Neuronal stem cell (in vitro differentiated cells): ENCODE data around the gene ZNF747.

Experiments used
- DNase-seq: peaks from one replicate; pipeline ENCODE4 v3.0.0-alpha.2; 2013; ENCODE audit warnings: low spot score
- H2AFZ ChIP-seq: one replicate; pipeline ENCODE4 v1.6.1; 2013; ENCODE audit warnings: mild to moderate bottlenecking, low read length, inconsistent platforms
- H2AK5ac ChIP-seq: 2 replicates; pipeline ENCODE4 v1.6.1; 2013; ENCODE audit warnings: low read depth, mild to moderate bottlenecking, inconsistent platforms, low read length, moderate library complexity, mixed read lengths
- H2BK120ac ChIP-seq: 2 replicates; pipeline ENCODE4 v1.6.1; 2013; ENCODE audit warnings: low read depth, mild to moderate bottlenecking, inconsistent platforms, low read length, moderate library complexity, mixed read lengths
- H2BK12ac ChIP-seq: one replicate; pipeline ENCODE4 v1.6.1; 2013; ENCODE audit warnings: low read length, inconsistent platforms
- H2BK15ac ChIP-seq: 2 replicates; pipeline ENCODE4 v1.6.1; 2013; ENCODE audit warnings: mild to moderate bottlenecking, low read length, inconsistent platforms, mixed read lengths
- H2BK5ac ChIP-seq: one replicate; pipeline ENCODE4 v1.6.1; 2013; ENCODE audit warnings: inconsistent platforms, mild to moderate bottlenecking, low read length, moderate library complexity
- H3K14ac ChIP-seq: one replicate; pipeline ENCODE4 v1.6.1; 2013; ENCODE audit warnings: low read length, inconsistent platforms
- H3K18ac ChIP-seq: 2 replicates; pipeline ENCODE4 v1.6.1; 2013; ENCODE audit warnings: low read length, inconsistent platforms
- H3K23ac ChIP-seq: 2 replicates; pipeline ENCODE4 v1.6.1; 2013; ENCODE audit warnings: low read depth, mild to moderate bottlenecking, mixed read lengths, low read length, inconsistent platforms; ENCODE audit not compliant: poor library complexity
- H3K27ac ChIP-seq: replicated peaks from 3 replicates; pipeline ENCODE4 v1.5.1; 2013; ENCODE audit warnings: low read length, inconsistent platforms
- H3K27me3 ChIP-seq, 3 experiments: 2 replicates each; pipeline ENCODE4 v1.6.1; 2013; ENCODE audit warnings: low read length in 3 of 3, mild to moderate bottlenecking in 2 of 3, inconsistent platforms in 1 of 3, low read depth in 1 of 3, mixed read lengths in 1 of 3, moderate library complexity in 1 of 3; ENCODE audit not compliant: control insufficient read depth in 3 of 3, insufficient read depth in 3 of 3
- H3K36me3 ChIP-seq, 2 donors: replicated peaks in 1 of 2; 2 replicates each; pipeline ENCODE4 v1.6.1; 2013; ENCODE audit warnings: low read length in 2 of 2; ENCODE audit not compliant: control insufficient read depth in 2 of 2, insufficient read depth in 2 of 2
- H3K4ac ChIP-seq: 2 replicates; pipeline ENCODE4 v1.6.1; 2013; ENCODE audit warnings: inconsistent platforms, mild to moderate bottlenecking, low read length, moderate library complexity
- H3K4me1 ChIP-seq, 2 donors: 1 replicate in 1 of 2; 2 replicates in 1 of 2; pipeline ENCODE4 v1.6.1; 2013; ENCODE audit warnings: low read length in 2 of 2, low read depth in 1 of 2; ENCODE audit not compliant: control insufficient read depth in 2 of 2, insufficient read depth in 1 of 2
- H3K4me2 ChIP-seq: one replicate; pipeline ENCODE4 v1.6.1; 2013; ENCODE audit warnings: mild to moderate bottlenecking, low read length, inconsistent platforms; ENCODE audit not compliant: insufficient read depth, poor library complexity, severe bottlenecking
- H3K4me3 ChIP-seq, 2 donors: 2 replicates each; pipeline ENCODE4 v1.5.1; 2013; ENCODE audit warnings: low read length in 2 of 2, mild to moderate bottlenecking in 2 of 2, inconsistent platforms in 1 of 2, moderate library complexity in 1 of 2
- H3K79me1 ChIP-seq: one replicate; pipeline ENCODE4 v1.6.1; 2013; ENCODE audit warnings: low read depth, mild to moderate bottlenecking, inconsistent platforms, low read length, moderate library complexity
- H3K9ac ChIP-seq: one replicate; pipeline ENCODE4 v1.6.1; 2013; ENCODE audit warnings: mild to moderate bottlenecking, low read depth, low read length, inconsistent platforms; ENCODE audit not compliant: poor library complexity
- H3K9me3 ChIP-seq, 2 donors: replicated peaks in 1 of 2; 2 replicates each; pipeline versions ENCODE3 to v1.6.1; 2013; ENCODE audit warnings: low read length in 2 of 2, mild to moderate bottlenecking in 2 of 2, inconsistent platforms in 1 of 2, low read depth in 1 of 2, mixed read lengths in 1 of 2, moderate library complexity in 1 of 2; ENCODE audit not compliant: control insufficient read depth in 2 of 2, insufficient read depth in 1 of 2
- H4K8ac ChIP-seq: one replicate; pipeline ENCODE4 v1.6.1; 2013; ENCODE audit warnings: low read depth, mild to moderate bottlenecking, inconsistent platforms, low read length, moderate library complexity
- H4K91ac ChIP-seq: one replicate; pipeline ENCODE4 v1.6.1; 2013; ENCODE audit warnings: low read length, low read depth, mild to moderate bottlenecking, inconsistent platforms; ENCODE audit not compliant: poor library complexity
- WGBS, 2 donors: extraction: QIAGEN DNeasy Blood & Tissue Kit; methylation state at CpG; one replicate each; pipeline ENCODE4 v1.1.7; 2013; ENCODE audit warnings: missing lambda C conversion rate in 2 of 2, mixed read lengths in 1 of 2; ENCODE audit not compliant: insufficient read length in 2 of 2, insufficient replicate concordance in 1 of 2; ENCODE audit errors: extremely low coverage in 2 of 2; 5-methylcytosine and 5-hydroxymethylcytosine counted together

ZNF747 gene

DNA sequence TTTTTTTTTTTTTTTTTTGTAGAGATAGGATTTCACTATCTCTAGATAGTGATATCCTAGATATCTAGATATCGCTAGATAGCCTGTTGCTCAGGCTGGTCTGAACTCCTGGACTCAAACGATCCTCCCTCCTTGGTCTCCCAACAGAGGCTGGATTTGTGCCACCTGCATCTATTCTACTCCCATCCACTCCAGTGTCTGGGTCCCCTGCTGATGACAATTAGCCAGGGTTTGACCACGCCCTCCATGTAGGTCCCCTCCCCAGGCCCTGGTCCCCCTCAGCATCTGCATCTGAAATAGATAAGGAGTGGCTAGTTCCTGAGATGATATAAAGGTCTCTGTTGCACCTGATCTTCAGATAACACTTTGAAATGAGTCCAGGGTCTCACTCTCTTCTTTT, 34.6 kb upstream of the ZNF747 start:
- Histone ChIP-seq H3K4me2 (no peak overlapping the region), H3K27me3 (no peaks in the 10 kb centered on the region), H3K23ac (no peak overlapping the region), H3K9me3 (peaks cover 0 to 4% of the 10 kb centered on the region in 2 donors), H3K4me1 (peaks cover 0 to 4% of the 10 kb centered on the region in 2 donors), H2BK15ac (no peak overlapping the region), H3K27ac (no peak overlapping the region), H3K4ac (no peak overlapping the region), H4K8ac (no peak overlapping the region), H3K18ac (no peak overlapping the region), H3K9ac (no peak overlapping the region), H2BK12ac (no peak overlapping the region), H3K14ac (no peak overlapping the region), H3K36me3 (peaks cover 0 to 7% of the 10 kb centered on the region in 2 donors), H2BK120ac (no peak overlapping the region), H3K79me1 (peaks cover 5% of the 10 kb centered on the region), H2BK5ac (no peak overlapping the region), H4K91ac (no peak overlapping the region), H3K4me3 (no peak overlapping the region), H2AFZ (no peak overlapping the region), H2AK5ac (no peak overlapping the region)
- DNase-seq: no peak
- no CpG with 5 or more reads among the region's 3 CpGs for WGBS, 2 donors

DNA sequence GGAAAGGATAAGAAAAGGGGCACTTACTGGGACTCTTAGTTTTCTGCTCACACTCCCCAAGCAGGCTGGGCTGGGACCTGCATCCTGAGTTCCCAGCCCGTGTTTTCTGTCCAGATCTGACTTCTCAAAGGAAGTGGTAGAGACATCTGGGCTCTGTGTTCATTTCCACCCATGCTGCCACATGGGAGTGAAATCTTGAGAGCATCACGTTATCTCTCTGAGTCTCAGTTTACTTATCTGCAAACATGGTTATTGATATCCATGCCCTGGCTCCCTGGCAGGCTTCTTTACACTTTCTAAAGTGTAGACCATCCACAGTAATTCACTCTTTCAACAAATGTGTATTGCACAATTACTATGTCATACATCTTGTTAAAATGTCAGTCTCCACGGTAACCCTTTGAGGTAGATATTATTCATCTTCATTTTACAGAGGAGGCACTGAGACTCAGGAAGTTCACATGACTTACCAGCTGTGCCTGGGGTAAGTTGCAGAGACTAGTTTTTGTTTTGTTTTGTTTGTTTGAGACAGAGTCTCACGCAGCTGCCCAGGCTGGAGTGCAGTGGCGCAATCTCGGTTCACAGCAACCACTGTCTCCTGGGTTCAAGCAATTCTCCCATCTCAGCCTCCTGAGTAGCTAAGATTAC, 33.5 kb upstream of the ZNF747 start:
- Histone ChIP-seq H3K4me2 (no peak overlapping the region), H3K4ac (no peak overlapping the region), H2BK12ac (no peak overlapping the region), H2AFZ (no peak overlapping the region), H3K79me1 (peaks cover 5% of the 10 kb centered on the region), H2BK5ac (no peak overlapping the region), H3K9ac (no peak overlapping the region), H3K4me1 (peaks cover 0 to 4% of the 10 kb centered on the region in 2 donors), H3K36me3 (peaks cover 0 to 7% of the 10 kb centered on the region in 2 donors), H2BK120ac (no peak overlapping the region), H3K14ac (no peak overlapping the region), H2AK5ac (no peak overlapping the region), H4K8ac (no peak overlapping the region), H3K18ac (no peak overlapping the region), H3K9me3 (peaks cover 0 to 4% of the 10 kb centered on the region in 2 donors), H3K23ac (no peak overlapping the region), H3K4me3 (no peak overlapping the region), H3K27ac (no peak overlapping the region), H4K91ac (no peak overlapping the region), H2BK15ac (no peak overlapping the region), H3K27me3 (no peaks in the 10 kb centered on the region)
- DNase-seq: no peak
- WGBS, 2 donors: no CpG with 5 or more reads among the region's 6 CpGs

DNA sequence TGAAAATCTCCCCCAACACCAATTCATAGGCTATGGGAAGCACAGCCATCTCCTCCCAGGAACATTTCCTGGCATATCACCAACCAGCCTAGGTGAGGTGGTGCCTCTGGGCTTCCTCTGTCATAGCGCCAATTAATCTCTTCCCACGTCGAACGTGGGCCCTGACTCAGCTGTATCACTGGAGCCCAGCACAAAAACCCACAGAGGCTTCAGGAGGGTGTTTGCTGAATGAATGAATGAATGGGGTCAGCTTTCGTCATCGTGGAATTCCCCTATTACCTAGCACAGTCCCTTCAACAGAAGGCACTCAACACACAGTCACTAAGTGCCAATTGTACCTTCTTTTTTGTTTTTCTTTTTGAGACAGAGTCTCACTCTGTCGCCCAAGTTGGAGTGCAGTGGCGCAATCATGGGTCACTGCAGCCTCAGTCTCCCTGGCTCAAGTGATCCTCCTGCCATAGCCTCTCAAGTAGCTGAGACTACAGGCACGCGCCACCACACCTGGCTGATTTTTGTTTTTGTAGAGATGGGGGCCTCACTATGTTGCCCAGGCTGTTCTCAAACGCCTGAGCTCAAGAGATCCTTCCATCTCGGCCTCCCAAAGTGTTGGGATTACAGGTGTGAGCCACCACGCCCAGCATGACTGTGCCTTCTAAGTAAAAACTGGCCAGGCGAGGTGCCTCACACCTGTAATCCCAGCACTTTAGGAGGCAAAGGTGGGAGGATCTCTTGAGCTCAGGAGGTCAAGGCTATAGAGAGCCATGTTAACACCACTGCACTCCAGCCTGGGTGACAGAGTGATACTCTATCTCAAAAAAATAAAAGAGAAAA, 32.7 kb upstream of the ZNF747 start:
- Histone ChIP-seq H3K27me3 (no peaks in the 10 kb centered on the region), H3K9me3 (peaks cover 0 to 4% of the 10 kb centered on the region in 2 donors), H3K27ac (no peak overlapping the region), H3K4me2 (no peak overlapping the region), H3K9ac (no peak overlapping the region), H2BK15ac (no peak overlapping the region), H4K91ac (no peak overlapping the region), H3K36me3 (peaks cover 0 to 7% of the 10 kb centered on the region in 2 donors), H3K4me1 (peaks cover 0 to 4% of the 10 kb centered on the region in 2 donors), H2BK120ac (no peak overlapping the region), H2AFZ (no peak overlapping the region), H3K79me1 (peaks cover 5% of the 10 kb centered on the region), H2BK12ac (no peak overlapping the region), H3K4ac (no peak overlapping the region), H4K8ac (no peak overlapping the region), H2BK5ac (no peak overlapping the region), H3K14ac (no peak overlapping the region), H3K23ac (no peak overlapping the region), H3K4me3 (no peak overlapping the region), H3K18ac (no peak overlapping the region), H2AK5ac (no peak overlapping the region)
- WGBS, 2 donors: no CpG with 5 or more reads among the region's 14 CpGs
- no peak for DNase-seq

DNA sequence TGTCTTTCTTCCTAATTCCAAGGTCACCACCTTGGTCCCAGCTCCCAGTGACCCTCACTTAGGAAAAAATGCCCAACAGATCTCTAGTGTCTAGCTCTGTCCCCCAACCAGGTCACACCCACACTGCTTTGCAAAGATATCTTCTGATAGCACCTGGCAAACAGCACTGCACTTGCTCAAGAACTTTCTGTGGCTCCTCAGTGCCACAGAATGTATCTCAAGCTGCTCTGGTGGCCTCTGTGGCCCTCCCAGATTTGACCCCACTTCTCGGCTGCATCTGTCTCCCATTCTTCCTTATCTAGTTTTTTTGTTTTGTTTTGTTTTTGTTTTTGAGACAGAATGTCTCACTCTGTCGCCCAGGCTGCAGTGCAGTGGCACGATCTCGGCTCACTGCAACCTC, 31.9 kb upstream of the ZNF747 start:
- no peak overlapping the region for H2AFZ ChIP-seq
- no peak for DNase-seq
- WGBS, 2 donors: no CpG with 5 or more reads among the region's 4 CpGs

More for the DNA sequence above, 31.9 kb upstream of the ZNF747 start:
- Histone ChIP-seq H3K36me3 (peaks cover 0 to 7% of the 10 kb centered on the region in 2 donors), H3K14ac (no peak overlapping the region), H3K9ac (no peak overlapping the region), H4K8ac (no peak overlapping the region), H3K4me3 (no peak overlapping the region), H3K27me3 (peaks cover 0 to under 1% (median 0%) of the 10 kb centered on the region in 3 experiments), H3K27ac (no peak overlapping the region), H3K79me1 (peaks cover 5% of the 10 kb centered on the region), H2AK5ac (no peak overlapping the region), H3K4me1 (peaks cover 0 to 4% of the 10 kb centered on the region in 2 donors), H2BK120ac (peak overlapping the region; percentile 31), H3K4me2 (no peak overlapping the region), H3K9me3 (peaks cover 0 to 4% of the 10 kb centered on the region in 2 donors), H2BK5ac (no peak overlapping the region), H2BK12ac (no peak overlapping the region), H4K91ac (no peak overlapping the region), H2BK15ac (no peak overlapping the region), H3K18ac (no peak overlapping the region), H3K23ac (no peak overlapping the region), H3K4ac (no peak overlapping the region)
